ENCODE results near the gene C2CD2L.

- TF ChIP-seq POLR2A (IDR thresholded peaks at IDR 0.05) (no peak), CTCF (IDR thresholded peaks at IDR 0.05) (no peak)
Measured at GRCh38 chr11:119166368-119167076, 59.4 kb downstream of the C2CD2L start.
